DND-41 (cell line): ENCODE measurements around the gene PLD2.

Experiments
- CTCF ChIP-seq: IDR thresholded peaks from 2 replicates; pipeline ENCODE4 v1.5.1; 2012; ENCODE audit warnings: borderline replicate concordance, low read length, moderate library complexity, mild to moderate bottlenecking; ENCODE audit not compliant: poor library complexity, severe bottlenecking; ENCODE audit errors: extremely low read depth
- EZH2 ChIP-seq: IDR thresholded peaks from 3 replicates; pipeline ENCODE4 v1.6.1; 2012; ENCODE audit warnings: borderline replicate concordance, low read depth, mild to moderate bottlenecking, moderate library complexity, low read length, inconsistent platforms; ENCODE audit not compliant: severe bottlenecking

- no peak for TF ChIP-seq CTCF
- no peak for TF ChIP-seq EZH2
Observed at GRCh38 chr17:4860651-4861050, 53.7 kb downstream of the PLD2 start.
